Right lung (tissue), 5 donors: ENCODE results near the gene NCAPD3. TPM values are rescaled to one million over a fixed set of nuclear protein-coding genes. Genes with fewer than 3 reads are reported as not detected.
"Not testable (repeated sequence)": the region's sequence is repeated elsewhere in the genome, so short reads cannot be mapped to it uniquely, and the experiment has no call there.

Experiments used
- DNase-seq, 2 donors: peaks; one replicate each; pipeline ENCODE4 v3.0.0-alpha.2; 2013
- polyA plus RNA-seq, 5 donors: library from polyadenylated mRNA; unstranded; fragments of 120-200 nt; gene quantifications; one replicate each; pipeline versions ENCODE4 v1.2.1 to v1.2.3, GENCODE V29; 2013; ENCODE audit warnings: inconsistent platforms in 1 of 5, low replicate concordance in 1 of 5; ENCODE audit not compliant: insufficient read length in 5 of 5, insufficient read depth in 1 of 5

NCAPD3 gene
- polyA plus RNA-seq, 5 donors = 25.6 to 37.5 (median 33.5) TPM

GRCh38 chr11:134228625-134229024, 4.9 kb upstream of the NCAPD3 start:
- no peak for DNase-seq

- DNase-seq = no peak
Observed at GRCh38 chr11:134226806-134227325, 3.1 kb upstream of the NCAPD3 start.

- peak; percentile 20 to 24 for DNase-seq
Observed at GRCh38 chr11:134224710-134225664, 1.2 kb upstream of the NCAPD3 start.

- DNase-seq = no peak
Observed at GRCh38 chr11:134223121-134223520, 646 bp downstream of the NCAPD3 start.

GRCh38 chr11:134216816-134217215, 7.0 kb downstream of the NCAPD3 start:
- no peak for DNase-seq

- no peak for DNase-seq
Observed at GRCh38 chr11:134215836-134216235, 7.9 kb downstream of the NCAPD3 start.

- DNase-seq = no peak
Observed at GRCh38 chr11:134207538-134208239, 16.1 kb downstream of the NCAPD3 start.

GRCh38 chr11:134206185-134206584, 17.6 kb downstream of the NCAPD3 start:
- DNase-seq = no peak

- no peak for DNase-seq
Observed at GRCh38 chr11:134205729-134206128, 18.0 kb downstream of the NCAPD3 start.

- no peak for DNase-seq
Observed at GRCh38 chr11:134202661-134203060, 21.1 kb downstream of the NCAPD3 start.

GRCh38 chr11:134200688-134201087, 23.1 kb downstream of the NCAPD3 start:
- DNase-seq = no peak

GRCh38 chr11:134199531-134199930, 24.2 kb downstream of the NCAPD3 start:
- DNase-seq = no peak

GRCh38 chr11:134196756-134197155, 27.0 kb downstream of the NCAPD3 start:
- DNase-seq = no peak

- DNase-seq = not testable (repeated sequence)
Observed at GRCh38 chr11:134188092-134188491, 35.7 kb downstream of the NCAPD3 start.

- DNase-seq = no peak
Observed at GRCh38 chr11:134181707-134182106, 42.1 kb downstream of the NCAPD3 start.

- DNase-seq = no peak
Observed at GRCh38 chr11:134178032-134178674, 45.6 kb downstream of the NCAPD3 start.

GRCh38 chr11:134176284-134176683, 47.5 kb downstream of the NCAPD3 start:
- no peak for DNase-seq

- no peak for DNase-seq
Observed at GRCh38 chr11:134173296-134173695, 50.5 kb downstream of the NCAPD3 start.

GRCh38 chr11:134171951-134172350, 51.8 kb downstream of the NCAPD3 start:
- no peak for DNase-seq

GRCh38 chr11:134170919-134171281, 52.9 kb downstream of the NCAPD3 start:
- no peak for DNase-seq

GRCh38 chr11:134170177-134170918, 53.4 kb downstream of the NCAPD3 start:
- no peak for DNase-seq
